HepG2 (cell line): ENCODE results near the gene ACOT9. TPM values are rescaled to one million over a fixed set of nuclear protein-coding genes. Genes with fewer than 3 reads are reported as not detected.

ENCODE experiments used
- CHD2 ChIP-seq: IDR thresholded peaks from 2 replicates; pipeline ENCODE4 v1.6.1; 2011; ENCODE audit warnings: low read depth, low read length, improper control_type of control experiment
- HOXA3 ChIP-seq: sonication (generic); formaldehyde crosslinking; IDR thresholded peaks from 2 replicates; pipeline ENCODE4 v1.5.0; 2020; ENCODE audit warnings: missing genetic modification reagents
- HOXA5 ChIP-seq: sonication (generic); formaldehyde crosslinking; IDR thresholded peaks from 2 replicates; pipeline ENCODE4 v1.4.0; 2020; ENCODE audit warnings: missing genetic modification reagents
- HOXA9 ChIP-seq: sonication (generic); formaldehyde crosslinking; IDR thresholded peaks from 2 replicates; pipeline ENCODE4 v1.8.1; 2022; ENCODE audit warnings: missing genetic modification reagents, mild to moderate bottlenecking, moderate library complexity, borderline replicate concordance
- KLF6 ChIP-seq: IDR thresholded peaks from 2 replicates; pipeline ENCODE4 v1.8.0; 2016; ENCODE audit warnings: missing biosample characterization, missing genetic modification reagents
- NFYB ChIP-seq: sonication (generic); formaldehyde crosslinking; IDR thresholded peaks from 2 replicates; pipeline ENCODE4 v1.4.0; 2020; ENCODE audit warnings: missing genetic modification reagents
- NR1H2 ChIP-seq: sonication (generic); formaldehyde crosslinking; IDR thresholded peaks from 2 replicates; pipeline ENCODE4 v1.8.1; 2022; ENCODE audit warnings: low read depth, missing genetic modification reagents, borderline replicate concordance
- RERE ChIP-seq: IDR thresholded peaks from 2 replicates; pipeline ENCODE4 v1.6.1; 2016; ENCODE audit warnings: low read depth, missing genetic modification reagents, missing compliant biosample characterization
- REST ChIP-seq, 2 experiments: IDR thresholded peaks; 2 replicates each; pipeline ENCODE4 v1.6.1; 2011 to 2012; ENCODE audit warnings: low read length in 2 of 2, borderline replicate concordance in 1 of 2, low read depth in 1 of 2, mild to moderate bottlenecking in 1 of 2, moderate library complexity in 1 of 2
- TAF1 ChIP-seq: sonication (generic); formaldehyde crosslinking; IDR thresholded peaks from 2 replicates; pipeline ENCODE4 v1.4.0; 2020; ENCODE audit warnings: missing genetic modification reagents
- ZFP36L2 ChIP-seq: sonication (generic); formaldehyde crosslinking; IDR thresholded peaks from 2 replicates; pipeline ENCODE4 v1.4.0; 2020; ENCODE audit warnings: missing genetic modification reagents
- ZNF234 ChIP-seq: sonication (generic); formaldehyde crosslinking; conservative IDR thresholded peaks from 2 replicates; pipeline ENCODE4 v1.5.1; 2020; ENCODE audit warnings: mild to moderate bottlenecking, missing genetic modification reagents
- ZNF547 ChIP-seq: sonication (generic); formaldehyde crosslinking; IDR thresholded peaks from 2 replicates; pipeline ENCODE4 v1.5.1; 2020; ENCODE audit warnings: mild to moderate bottlenecking, missing genetic modification reagents
- polyA plus RNA-seq, 8 experiments: library from polyadenylated mRNA; depleted of rRNA in 3 of 8; stranded (reverse) in 7 of 8; unstranded in 1 of 8; fragments of >200 nt; fragmentation: Illumina TruSeq in 4 of 8; extraction: Trizol in 4 of 8; gene quantifications; 2 replicates each; pipeline versions ENCODE4 v1.2.1 to v1.2.3, GENCODE V29; 2011 to 2016; ENCODE audit warnings: low read depth in 4 of 8, missing spikeins in 1 of 8, mixed read lengths in 1 of 8; ENCODE audit not compliant: insufficient read depth in 1 of 8
- total RNA-seq, 5 experiments: library from RNA; depleted of rRNA; stranded (reverse); fragments of >200 nt; fragmentation: Illumina TruSeq; extraction: Trizol; gene quantifications; 2 replicates each; pipeline ENCODE4 v1.2.3, GENCODE V29; 2016; ENCODE audit warnings: low read depth in 1 of 5
- TF ChIP-seq, protein P1 (sequence below): sonication (generic); formaldehyde crosslinking; IDR thresholded peaks from 2 replicates; pipeline ENCODE4 v1.4.0; 2020; ENCODE audit warnings: mild to moderate bottlenecking, missing genetic modification reagents, borderline replicate concordance

The ACOT9 gene
- total and polyA plus RNA-seq, 2 of the 13 experiments (the other 11 are each of a cell fraction or from before 2014, with no cell fraction given), result 33.3 to 36.9 TPM

GRCh38 chrX:23742697-23743622, at the start of gene ACOT9 (continued):
- TF ChIP-seq RERE (CRISPR knock-in tag), result no peak
- TF ChIP-seq REST (IDR thresholded peaks at IDR 0.05; ENCODE audit: borderline replicate concordance in 1 of 2, low read depth in 1 of 2, low read length in 2 of 2), result no peak
- TF ChIP-seq HOXA3 (CRISPR knock-in tag), result peak; percentile 68
- peak; percentile 66 for TF ChIP-seq NFYB (CRISPR knock-in tag)
- no peak for TF ChIP-seq NR1H2
- TF ChIP-seq CHD2, result no peak
- no peak for TF ChIP-seq HOXA9 (CRISPR knock-in tag)
- peak; percentile 63; the same call in 1 of the 2 replicates for TF ChIP-seq HOXA5 (CRISPR knock-in tag)
- no peak for TF ChIP-seq ZFP36L2 (CRISPR knock-in tag)
- TF ChIP-seq, protein P1, sequence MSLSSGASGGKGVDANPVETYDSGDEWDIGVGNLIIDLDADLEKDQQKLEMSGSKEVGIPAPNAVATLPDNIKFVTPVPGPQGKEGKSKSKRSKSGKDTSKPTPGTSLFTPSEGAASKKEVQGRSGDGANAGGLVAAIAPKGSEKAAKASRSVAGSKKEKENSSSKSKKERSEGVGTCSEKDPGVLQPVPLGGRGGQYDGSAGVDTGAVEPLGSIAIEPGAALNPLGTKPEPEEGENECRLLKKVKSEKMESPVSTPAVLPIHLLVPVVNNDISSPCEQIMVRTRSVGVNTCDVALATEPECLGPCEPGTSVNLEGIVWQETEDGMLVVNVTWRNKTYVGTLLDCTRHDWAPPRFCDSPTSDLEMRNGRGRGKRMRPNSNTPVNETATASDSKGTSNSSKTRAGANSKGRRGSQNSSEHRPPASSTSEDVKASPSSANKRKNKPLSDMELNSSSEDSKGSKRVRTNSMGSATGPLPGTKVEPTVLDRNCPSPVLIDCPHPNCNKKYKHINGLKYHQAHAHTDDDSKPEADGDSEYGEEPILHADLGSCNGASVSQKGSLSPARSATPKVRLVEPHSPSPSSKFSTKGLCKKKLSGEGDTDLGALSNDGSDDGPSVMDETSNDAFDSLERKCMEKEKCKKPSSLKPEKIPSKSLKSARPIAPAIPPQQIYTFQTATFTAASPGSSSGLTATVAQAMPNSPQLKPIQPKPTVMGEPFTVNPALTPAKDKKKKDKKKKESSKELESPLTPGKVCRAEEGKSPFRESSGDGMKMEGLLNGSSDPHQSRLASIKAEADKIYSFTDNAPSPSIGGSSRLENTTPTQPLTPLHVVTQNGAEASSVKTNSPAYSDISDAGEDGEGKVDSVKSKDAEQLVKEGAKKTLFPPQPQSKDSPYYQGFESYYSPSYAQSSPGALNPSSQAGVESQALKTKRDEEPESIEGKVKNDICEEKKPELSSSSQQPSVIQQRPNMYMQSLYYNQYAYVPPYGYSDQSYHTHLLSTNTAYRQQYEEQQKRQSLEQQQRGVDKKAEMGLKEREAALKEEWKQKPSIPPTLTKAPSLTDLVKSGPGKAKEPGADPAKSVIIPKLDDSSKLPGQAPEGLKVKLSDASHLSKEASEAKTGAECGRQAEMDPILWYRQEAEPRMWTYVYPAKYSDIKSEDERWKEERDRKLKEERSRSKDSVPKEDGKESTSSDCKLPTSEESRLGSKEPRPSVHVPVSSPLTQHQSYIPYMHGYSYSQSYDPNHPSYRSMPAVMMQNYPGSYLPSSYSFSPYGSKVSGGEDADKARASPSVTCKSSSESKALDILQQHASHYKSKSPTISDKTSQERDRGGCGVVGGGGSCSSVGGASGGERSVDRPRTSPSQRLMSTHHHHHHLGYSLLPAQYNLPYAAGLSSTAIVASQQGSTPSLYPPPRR (CRISPR knock-in tag), result no peak
- 0 out of 2 replicates have a peak, but pooled peaks have one; percentile 24 for TF ChIP-seq ZNF547 (CRISPR knock-in tag)
- no peak for TF ChIP-seq ZNF234 (CRISPR knock-in tag)
- TF ChIP-seq KLF6 (CRISPR knock-in tag), result no peak
- TF ChIP-seq TAF1, result peak; percentile 71; the same call in 1 of the 2 replicates
